Measurements from ENCODE around the gene CPSF4.

Gene CPSF4

DNA sequence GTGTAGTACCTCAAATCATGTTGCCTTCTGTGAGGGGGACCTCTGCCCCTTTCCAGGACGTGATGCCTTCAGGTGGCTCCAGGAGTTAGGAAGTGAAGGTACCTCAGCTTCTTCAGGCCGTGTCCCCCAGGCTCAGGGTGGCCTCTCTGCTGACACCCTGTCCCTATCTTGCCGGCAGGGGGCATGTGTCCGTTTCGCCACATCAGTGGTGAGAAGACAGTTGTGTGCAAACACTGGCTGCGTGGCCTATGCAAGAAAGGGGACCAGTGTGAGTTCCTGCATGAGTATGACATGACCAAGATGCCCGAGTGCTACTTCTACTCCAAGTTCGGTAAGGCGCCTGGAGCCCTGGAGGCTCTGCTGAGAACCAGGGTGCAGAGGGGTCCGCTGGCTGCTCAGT, 9.2 kb downstream of the CPSF4 start:
- no peaks in the 10 kb centered on the region for H3K27me3 ChIP-seq (ENCODE audit: low read length)
- H3K9me2 ChIP-seq (replicated peaks; ENCODE audit: insufficient read depth, low read length), result no peaks in the 10 kb centered on the region
- no peaks in the 10 kb centered on the region for H3K9me3 ChIP-seq (ENCODE audit: insufficient read depth, low read length)
- H3K4me3 ChIP-seq (ENCODE audit: insufficient read depth, low read length, poor library complexity, severe bottlenecking), result no peak overlapping the region
- no peak overlapping the region for H3K9ac ChIP-seq (ENCODE audit: low read length)
- H3K4me2 ChIP-seq (ENCODE audit: low read depth, low read length, poor library complexity, severe bottlenecking), result no peak overlapping the region
- H3K36me3 ChIP-seq (ENCODE audit: low read length), result peaks cover 16% of the 10 kb centered on the region; the same call in 1 of the 2 replicates
- TF ChIP-seq CTCF (IDR thresholded peaks at IDR 0.05; ENCODE audit: insufficient read depth, low read length, poor library complexity, severe bottlenecking), result no peak
- no peak for TF ChIP-seq EZH2phosphoT487 (conservative IDR thresholded peaks at IDR 0.05; ENCODE audit: low read length)
- no peaks in the 10 kb centered on the region for H3K79me2 ChIP-seq (ENCODE audit: insufficient read depth, low read length)
- no peak overlapping the region for H3K27ac ChIP-seq (ENCODE audit: low read depth, low read length)
- no peak overlapping the region for H2AFZ ChIP-seq (ENCODE audit: low read depth, low read length, severe bottlenecking)
- no peaks in the 10 kb centered on the region for H4K20me1 ChIP-seq (ENCODE audit: low read depth, low read length)
- no peaks in the 10 kb centered on the region for H3F3A ChIP-seq (ENCODE audit: insufficient read depth)

GRCh38 chr7:99448855-99449254, 10.1 kb downstream of the CPSF4 start:
- H3K27me3 ChIP-seq (ENCODE audit: low read length), result no peaks in the 10 kb centered on the region
- no peaks in the 10 kb centered on the region for H4K20me1 ChIP-seq (ENCODE audit: low read depth, low read length)
- peaks cover 12% of the 10 kb centered on the region; the same call in 1 of the 2 replicates for H3K36me3 ChIP-seq (ENCODE audit: low read length)
- no peak overlapping the region for H2AFZ ChIP-seq (ENCODE audit: low read depth, low read length, severe bottlenecking)
- H3K4me2 ChIP-seq (ENCODE audit: low read depth, low read length, poor library complexity, severe bottlenecking), result no peak overlapping the region
- no peak overlapping the region for H3K9ac ChIP-seq (ENCODE audit: low read length)
- no peak overlapping the region for H3K4me3 ChIP-seq (ENCODE audit: insufficient read depth, low read length, poor library complexity, severe bottlenecking)
- no peaks in the 10 kb centered on the region for H3K79me2 ChIP-seq (ENCODE audit: insufficient read depth, low read length)
- H3K9me3 ChIP-seq (ENCODE audit: insufficient read depth, low read length), result no peaks in the 10 kb centered on the region
- no peaks in the 10 kb centered on the region for H3K9me2 ChIP-seq (replicated peaks; ENCODE audit: insufficient read depth, low read length)
- H3K27ac ChIP-seq (ENCODE audit: low read depth, low read length), result no peak overlapping the region
- no peaks in the 10 kb centered on the region for H3F3A ChIP-seq (ENCODE audit: insufficient read depth)
- no peak for TF ChIP-seq EZH2phosphoT487 (conservative IDR thresholded peaks at IDR 0.05; ENCODE audit: low read length)
- no peak for TF ChIP-seq CTCF (IDR thresholded peaks at IDR 0.05; ENCODE audit: insufficient read depth, low read length, poor library complexity, severe bottlenecking)

- H3K4me2 ChIP-seq (ENCODE audit: low read depth, low read length, poor library complexity, severe bottlenecking), result no peak overlapping the region
- H3K27me3 ChIP-seq (ENCODE audit: low read length), result no peaks in the 10 kb centered on the region
- H3F3A ChIP-seq (ENCODE audit: insufficient read depth), result no peaks in the 10 kb centered on the region
- H3K36me3 ChIP-seq (ENCODE audit: low read length), result peaks cover 11% of the 10 kb centered on the region; the same call in 1 of the 2 replicates
- TF ChIP-seq CTCF (IDR thresholded peaks at IDR 0.05; ENCODE audit: insufficient read depth, low read length, poor library complexity, severe bottlenecking) (no peak), EZH2phosphoT487 (conservative IDR thresholded peaks at IDR 0.05; ENCODE audit: low read length) (no peak)
- no peak overlapping the region for H2AFZ ChIP-seq (ENCODE audit: low read depth, low read length, severe bottlenecking)
- no peaks in the 10 kb centered on the region for H3K79me2 ChIP-seq (ENCODE audit: insufficient read depth, low read length)
- no peaks in the 10 kb centered on the region for H4K20me1 ChIP-seq (ENCODE audit: low read depth, low read length)
- no peak overlapping the region for H3K9ac ChIP-seq (ENCODE audit: low read length)
- H3K9me2 ChIP-seq (replicated peaks; ENCODE audit: insufficient read depth, low read length), result no peaks in the 10 kb centered on the region
- H3K4me3 ChIP-seq (ENCODE audit: insufficient read depth, low read length, poor library complexity, severe bottlenecking), result no peak overlapping the region
- H3K9me3 ChIP-seq (ENCODE audit: insufficient read depth, low read length), result no peaks in the 10 kb centered on the region
- no peak overlapping the region for H3K27ac ChIP-seq (ENCODE audit: low read depth, low read length)
Observed at GRCh38 chr7:99449326-99449725, 10.6 kb downstream of the CPSF4 start.
